Measurements from ENCODE around the gene ADD2.
A peak's percentile ranks its signal among the peaks of the same experiment; 100 is the strongest.
"Not testable (repeated sequence)": the region's sequence is repeated elsewhere in the genome, so short reads cannot be mapped to it uniquely, and the experiment has no call there.

The ADD2 gene

GRCh38 chr2:70767699-70768589 lies at the start of gene ADD2:
TSS of gene ADD2 (minus strand) at chr2:70768200. CDS start at chr2:70706408, 61,792 bp downstream.
- peak; percentile 72 for DNase-seq

GRCh38 chr2:70817284-70817954 lies 49.4 kb upstream of the ADD2 start:
- DNase-seq = no peak

GRCh38 chr2:70816726-70817125 lies 48.7 kb upstream of the ADD2 start:
- DNase-seq = no peak

- DNase-seq = no peak
Measured at GRCh38 chr2:70808983-70809958, 41.3 kb upstream of the ADD2 start.

GRCh38 chr2:70807828-70808118 lies 39.8 kb upstream of the ADD2 start:
- no peak for DNase-seq

- DNase-seq = peak; percentile 1
Measured at GRCh38 chr2:70807102-70807827, 39.3 kb upstream of the ADD2 start.

- no peak for DNase-seq
Measured at GRCh38 chr2:70806620-70807019, 38.6 kb upstream of the ADD2 start.

GRCh38 chr2:70806013-70806412 lies 38.0 kb upstream of the ADD2 start:
- DNase-seq = peak; percentile 13

- DNase-seq = no peak
Measured at GRCh38 chr2:70801607-70802263, 33.7 kb upstream of the ADD2 start.

GRCh38 chr2:70799706-70800105 lies 31.7 kb upstream of the ADD2 start:
- no peak for DNase-seq

GRCh38 chr2:70797996-70798395 lies 30.0 kb upstream of the ADD2 start:
- not testable (repeated sequence) for DNase-seq

GRCh38 chr2:70797506-70797905 lies 29.5 kb upstream of the ADD2 start:
- no peak for DNase-seq

GRCh38 chr2:70796262-70796661 lies 28.3 kb upstream of the ADD2 start:
- DNase-seq = no peak

GRCh38 chr2:70795164-70795995 lies 27.4 kb upstream of the ADD2 start:
- DNase-seq = no peak

- no peak for DNase-seq
Measured at GRCh38 chr2:70793450-70793849, 25.4 kb upstream of the ADD2 start.

GRCh38 chr2:70790136-70790828 lies 22.3 kb upstream of the ADD2 start, which contains the start of gene FIGLA:
TSS of gene FIGLA (minus strand) at chr2:70790643. CDS start at chr2:70790638, 5 bp downstream.
- DNase-seq = no peak

GRCh38 chr2:70789304-70790135 lies 21.5 kb upstream of the ADD2 start:
- peak; percentile 61 for DNase-seq

GRCh38 chr2:70785137-70785911 lies 17.3 kb upstream of the ADD2 start:
- DNase-seq = peak; percentile 11
